GM18873 (cell line): ENCODE results near the gene ZNF559.
"Not testable (repeated sequence)": the region's sequence is repeated elsewhere in the genome, so short reads cannot be mapped to it uniquely, and the experiment has no call there.

Experiments used
- ATAC-seq: cut with Tn5 transposase; IDR thresholded peaks from one replicate; pipeline ENCODE4 v1.9.1; 2021; ENCODE audit warnings: mild to moderate bottlenecking, moderate library complexity, moderate number of reproducible peaks; ENCODE audit not compliant: unreplicated experiment, low FRiP score

Gene ZNF559

GRCh38 chr19:9323919-9324583 lies at the start of gene ZNF559:
Gene ZNF559 (plus strand): TSS chr19:9324179. CDS start chr19:9338550, 14,371 bp downstream.
- peak; percentile 92 for ATAC-seq

DNA sequence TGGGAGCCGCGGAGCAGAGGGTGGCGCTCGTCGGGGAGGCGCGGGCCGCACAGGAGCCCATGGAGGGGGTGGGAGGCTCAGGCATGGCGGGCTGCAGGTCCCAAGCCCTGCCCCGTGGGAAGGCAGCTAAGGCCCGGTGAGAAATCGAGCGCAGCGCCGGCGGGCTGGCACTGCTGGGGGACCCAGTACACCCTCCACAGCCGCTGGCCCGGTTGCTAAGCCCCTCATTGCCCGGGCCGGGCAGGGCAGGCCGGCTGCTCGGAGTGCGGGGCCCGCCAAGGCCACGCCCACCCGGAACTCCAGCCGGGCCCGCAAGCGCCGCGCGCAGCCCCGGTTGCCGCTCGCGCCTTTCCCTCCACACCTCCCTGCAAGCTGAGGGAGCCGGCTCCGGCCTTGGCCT lies 40.5 kb upstream of the ZNF559 start:
- not testable (repeated sequence) for ATAC-seq

GRCh38 chr19:9289231-9289884 lies 34.6 kb upstream of the ZNF559 start:
- ATAC-seq: no peak

DNA sequence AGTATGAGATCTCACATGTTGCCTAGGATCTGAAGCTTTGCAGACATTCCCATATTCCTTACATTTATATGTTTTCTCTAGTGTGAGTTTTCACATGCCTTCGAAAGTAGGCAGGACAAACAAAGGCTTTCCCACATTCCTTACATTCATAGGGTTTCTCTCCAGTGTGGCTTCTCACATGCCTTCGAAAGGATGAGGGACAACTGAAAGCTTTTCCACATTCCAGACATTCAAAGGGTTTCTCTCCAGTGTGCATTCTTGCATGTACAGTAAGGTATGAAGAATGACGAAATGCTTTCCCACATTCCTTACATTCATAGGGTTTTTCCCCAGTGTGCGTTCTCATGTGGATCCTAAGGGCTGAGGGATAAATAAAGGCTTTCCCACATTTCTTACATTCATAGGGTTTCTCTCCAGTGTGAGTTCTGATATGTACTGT lies 28.5 kb upstream of the ZNF559 start:
- no peak for ATAC-seq

DNA sequence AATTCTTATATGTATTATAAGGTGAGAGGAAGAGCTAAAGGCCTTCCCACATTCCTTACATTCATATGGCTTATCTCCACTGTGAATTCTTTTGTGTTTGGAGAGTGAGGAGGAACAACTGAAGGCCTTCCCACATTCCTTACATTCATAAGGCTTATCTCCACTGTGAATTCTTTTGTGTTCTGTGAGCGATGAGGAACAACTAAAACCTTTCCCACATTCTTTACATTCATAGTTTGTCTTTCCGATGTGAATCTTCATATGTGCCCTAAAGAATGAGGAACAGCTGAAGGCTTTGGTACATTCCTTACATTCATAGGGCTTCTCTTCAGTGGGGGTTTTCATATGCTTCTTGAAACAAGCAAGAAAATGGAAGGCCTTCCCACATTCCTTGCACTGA lies 27.6 kb upstream of the ZNF559 start:
- ATAC-seq: no peak

GRCh38 chr19:9306443-9306842 lies 17.5 kb upstream of the ZNF559 start:
- ATAC-seq: no peak

DNA sequence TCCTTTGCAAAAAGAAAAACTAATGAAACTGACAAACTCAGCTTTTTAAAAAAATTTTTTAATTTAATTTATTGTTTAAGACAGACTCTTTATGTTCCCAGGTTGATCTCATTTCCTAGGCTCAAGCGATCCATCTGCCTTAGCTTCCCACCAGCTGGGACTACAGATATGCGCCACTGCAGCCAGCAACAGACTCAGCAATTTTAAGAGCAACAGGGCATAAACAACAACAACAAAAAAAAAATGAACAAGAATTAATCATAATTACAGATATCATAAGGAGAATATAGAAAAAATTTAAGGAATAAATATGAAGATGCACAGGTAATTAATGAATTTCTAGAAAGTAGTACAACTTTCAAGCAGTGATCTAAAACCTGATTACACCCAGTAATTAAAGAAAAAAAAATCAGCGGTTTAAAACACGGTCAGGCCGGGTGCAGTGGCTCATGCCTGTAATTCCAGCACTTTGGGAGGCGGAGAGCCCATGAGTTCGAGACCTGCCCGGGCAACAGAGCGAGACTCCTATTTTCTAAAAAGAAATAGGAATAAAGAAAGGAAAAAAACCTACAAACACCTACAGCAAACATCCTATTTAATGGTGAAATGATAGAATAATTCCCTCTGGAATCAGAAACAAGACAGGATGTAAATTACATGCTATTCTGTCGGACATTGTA lies 15.7 kb upstream of the ZNF559 start:
- no peak for ATAC-seq

GRCh38 chr19:9309139-9309973 lies 14.6 kb upstream of the ZNF559 start, which contains the start of gene ZNF699:
Gene ZNF699 (minus strand): TSS chr19:9309838. CDS start chr19:9305119, 4,719 bp downstream.
- peak; percentile 83 for ATAC-seq

GRCh38 chr19:9309974-9310446 lies 14.0 kb upstream of the ZNF559 start:
- ATAC-seq: peak; percentile 47

- ATAC-seq: no peak
Measured at GRCh38 chr19:9313756-9314155, 10.2 kb upstream of the ZNF559 start.

GRCh38 chr19:9321338-9321737 lies 2.6 kb upstream of the ZNF559 start:
- ATAC-seq: no peak

GRCh38 chr19:9321756-9322155 lies 2.2 kb upstream of the ZNF559 start:
- not testable (repeated sequence) for ATAC-seq

- ATAC-seq: not testable (repeated sequence)
Measured at GRCh38 chr19:9322201-9322600, 1.8 kb upstream of the ZNF559 start.

- ATAC-seq: peak; percentile 31
Measured at GRCh38 chr19:9323557-9323918, 441 bp upstream of the ZNF559 start.

DNA sequence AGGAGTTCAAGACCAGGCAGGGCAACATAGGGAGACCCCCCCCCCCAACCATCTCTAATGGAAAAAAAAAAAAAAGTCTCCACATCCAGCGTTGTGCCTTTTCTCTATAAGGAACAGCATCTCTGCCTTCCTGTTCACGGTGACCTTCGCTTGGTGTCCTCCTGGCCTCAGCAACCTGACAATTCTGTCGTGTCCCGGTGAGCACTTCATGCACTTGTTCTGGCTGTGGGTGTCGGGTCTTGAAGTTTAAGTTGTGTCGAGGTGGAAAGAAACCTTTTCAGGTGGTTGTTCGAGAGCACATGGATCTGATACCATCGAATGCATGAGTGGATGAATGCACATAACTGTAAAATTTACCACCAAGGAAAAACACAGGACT lies 594 bp downstream of the ZNF559 start:
- ATAC-seq: no peak

- ATAC-seq: no peak
Measured at GRCh38 chr19:9329999-9330398, 6.0 kb downstream of the ZNF559 start.

DNA sequence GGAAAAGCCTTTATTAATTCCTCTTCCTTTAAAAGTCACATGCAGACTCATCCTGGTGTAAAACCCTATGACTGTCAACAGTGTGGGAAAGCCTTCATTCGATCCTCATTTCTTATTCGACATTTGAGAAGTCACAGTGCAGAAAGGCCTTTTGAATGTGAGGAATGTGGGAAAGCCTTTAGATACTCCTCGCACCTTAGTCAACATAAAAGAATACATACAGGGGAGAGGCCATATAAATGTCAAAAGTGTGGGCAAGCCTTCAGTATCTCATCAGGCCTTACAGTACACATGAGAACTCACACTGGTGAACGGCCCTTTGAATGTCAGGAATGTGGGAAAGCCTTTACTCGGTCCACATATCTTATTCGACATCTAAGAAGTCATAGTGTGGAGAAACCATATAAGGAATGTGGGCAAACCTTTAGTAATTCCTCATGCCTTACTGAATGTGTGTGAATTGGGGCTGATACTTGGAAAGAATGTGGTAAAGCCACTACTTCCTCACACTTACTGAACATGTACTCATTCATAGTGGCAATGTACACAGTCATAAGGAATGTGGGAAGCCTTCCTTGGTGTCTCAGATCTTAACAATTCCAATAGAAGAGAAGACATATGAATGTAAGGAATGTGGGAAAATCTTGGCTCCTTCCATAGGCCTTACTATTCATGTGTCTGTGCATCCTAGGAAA lies 18.8 kb downstream of the ZNF559 start:
- ATAC-seq: no peak

GRCh38 chr19:9345005-9345404 lies 21.0 kb downstream of the ZNF559 start:
- no peak for ATAC-seq

DNA sequence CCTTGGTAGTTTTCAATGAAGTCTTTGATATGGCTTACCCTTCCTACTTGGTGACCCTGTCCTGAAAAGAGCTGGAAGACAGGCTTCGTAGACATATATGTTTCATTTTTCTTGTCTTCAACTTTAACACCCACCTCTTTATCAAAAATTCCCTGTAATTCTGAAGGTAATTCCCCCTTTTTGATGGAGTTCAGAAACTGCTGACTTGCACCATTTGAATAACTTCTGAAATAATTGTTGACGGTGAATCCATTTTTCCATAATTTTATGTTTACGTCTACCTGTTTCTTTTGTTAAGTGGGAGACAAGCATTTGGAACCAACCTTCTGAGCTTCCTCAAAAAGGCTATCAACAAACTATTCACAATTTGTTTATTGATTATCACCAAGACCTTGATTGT lies 24.3 kb downstream of the ZNF559 start:
- ATAC-seq: no peak

DNA sequence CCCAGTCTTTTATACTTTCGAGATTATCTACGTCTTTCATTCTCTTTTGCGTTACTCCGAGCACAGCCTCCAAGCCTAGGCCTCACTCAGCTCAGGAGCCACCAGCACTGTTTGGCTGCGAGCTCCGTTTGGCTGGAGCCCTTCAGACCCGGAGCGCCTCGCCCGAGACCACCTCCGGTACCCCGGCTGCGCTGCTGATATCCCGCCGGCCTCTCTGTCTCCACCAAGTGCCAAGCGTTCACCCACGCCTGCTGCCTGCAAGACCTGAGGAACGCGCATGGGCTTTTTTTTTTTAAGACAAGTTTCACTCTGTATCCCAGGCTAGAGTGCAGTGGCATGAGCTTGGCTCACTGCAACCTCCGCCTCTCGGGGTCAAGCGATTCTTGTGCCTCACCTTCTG lies 24.7 kb downstream of the ZNF559 start:
- no peak for ATAC-seq
